Panc1 (cell line): Measurements from ENCODE around the gene YDJC. TPM values are rescaled to one million over a fixed set of nuclear protein-coding genes. Genes with fewer than 3 reads are reported as not detected.
"Not testable (repeated sequence)": the region's sequence is repeated elsewhere in the genome, so short reads cannot be mapped to it uniquely, and the experiment has no call there.

Experiments
- ATAC-seq: fragments of 200-7000 bp; cut with Tn5 transposase; 2 replicates; pipeline ENCODE4 v1.9.1; 2020; ENCODE audit warnings: mild to moderate bottlenecking, moderate library complexity
- BruUV-seq: library from RNA; stranded (reverse); fragments of 400-500 nt; replicated peaks from 2 replicates; lab custom pipeline; 2021; lab: Mats Ljungman, UMichigan
- CTCF ChIA-PET: fragments of 300-600 bp; sonication (Branson Sonifier 250); formaldehyde crosslinking; loops from one replicate; lab custom pipeline; 2022; ENCODE audit warnings: antibody characterized with exemption; lab: Charles Lee
- POLR2A ChIA-PET: fragments of 300-600 bp; sonication (Branson Sonifier 250); formaldehyde crosslinking; loops from one replicate; lab custom pipeline; 2022; ENCODE audit warnings: antibody characterized with exemption; lab: Charles Lee
- DNase-seq: peaks from one replicate; pipeline ENCODE4 v3.0.0-alpha.2; 2010; ENCODE audit warnings: low read depth, low spot score
- H3K27ac ChIP-seq: 2 replicates; pipeline ENCODE4 v1.5.1; 2011; ENCODE audit warnings: mild to moderate bottlenecking, low read length, inconsistent platforms
- H3K27me3 ChIP-seq: fragments of 200-500 bp; sonication (Bioruptor generic); 2 replicates; pipeline ENCODE4 v1.6.0; 2014; ENCODE audit warnings: low read length, inconsistent platforms; ENCODE audit not compliant: control insufficient read depth, insufficient read depth
- H3K36me3 ChIP-seq: fragments of 200-500 bp; sonication (Bioruptor generic); 2 replicates; pipeline ENCODE4 v1.5.1; 2014; ENCODE audit warnings: inconsistent platforms, mild to moderate bottlenecking, low read length, moderate library complexity; ENCODE audit not compliant: control insufficient read depth, insufficient read depth
- H3K4me1 ChIP-seq: 2 replicates; pipeline ENCODE4 v1.5.1; 2011; ENCODE audit warnings: inconsistent platforms, mild to moderate bottlenecking, low read length, moderate library complexity; ENCODE audit not compliant: control insufficient read depth, insufficient read depth
- H3K4me3 ChIP-seq, 2 experiments: 2 replicates each; pipeline ENCODE4 v1.5.1; 2011 to 2012; ENCODE audit warnings: low read depth in 2 of 2, low read length in 2 of 2, mild to moderate bottlenecking in 2 of 2, inconsistent platforms in 1 of 2, moderate library complexity in 1 of 2
- H3K9me3 ChIP-seq: fragments of 200-500 bp; sonication (Bioruptor generic); 2 replicates; pipeline ENCODE4 v1.5.1; 2014; ENCODE audit warnings: low read depth, mild to moderate bottlenecking, inconsistent platforms, low read length, moderate library complexity; ENCODE audit not compliant: control insufficient read depth, insufficient read depth
- CTCF ChIP-seq: fragments of 450-650 bp; IDR thresholded peaks from 2 replicates; pipeline ENCODE4 v1.5.1; 2017; ENCODE audit warnings: mild to moderate bottlenecking
- POLR2AphosphoS5 ChIP-seq: IDR thresholded peaks from 2 replicates; pipeline ENCODE4 v1.6.1; 2012; ENCODE audit warnings: mild to moderate bottlenecking, low read depth, low read length, moderate library complexity
- REST ChIP-seq, 2 experiments: IDR thresholded peaks; 2 replicates each; pipeline ENCODE4 v1.6.1; 2011 to 2012; ENCODE audit warnings: low read depth in 2 of 2, control low read depth in 1 of 2, low read length in 1 of 2, mild to moderate bottlenecking in 1 of 2, moderate library complexity in 1 of 2; ENCODE audit not compliant: insufficient read depth in 1 of 2
- SIN3A ChIP-seq: IDR thresholded peaks from 2 replicates; pipeline ENCODE4 v1.6.1; 2012; ENCODE audit warnings: low read depth, mild to moderate bottlenecking, low read length, moderate library complexity, borderline replicate concordance; ENCODE audit not compliant: insufficient read depth
- TCF7L2 ChIP-seq: IDR thresholded peaks from 2 replicates; pipeline ENCODE4 v1.6.1; 2011; ENCODE audit warnings: mild to moderate bottlenecking, low read depth, low read length, inconsistent platforms
- in situ Hi-C: cut with HindIII; loops from 2 replicates; pipeline ENCODE4 v1.10.0; 2016; ENCODE audit warnings: low sequenced_read_pairs, low pct_unique_long_range_greater_than_20kb
- intact Hi-C: fragments of 100-400 bp; cut with micrococcal nuclease; formaldehyde crosslinking; loops from one replicate; pipeline ENCODE4 v1.10.0; 2022; ENCODE audit not compliant: unreplicated experiment
- total RNA-seq: library from RNA; stranded (reverse); gene quantifications from one replicate; pipeline ENCODE4 v1.2.1, GENCODE V29; 2021; ENCODE audit not compliant: unreplicated experiment

YDJC gene
- total RNA-seq, 1 experiment from 2014 or later = 60.6 TPM

- Histone ChIP-seq H3K27ac (no peak overlapping the region), H3K4me3 (no peak overlapping the region), H3K4me1 (peaks cover 3% of the 10 kb centered on the region; the same call in 1 of the 2 replicates), H3K36me3 (no peaks in the 10 kb centered on the region), H3K9me3 (no peaks in the 10 kb centered on the region), H3K27me3 (no peaks in the 10 kb centered on the region)
- DNase-seq (no peak), ATAC-seq (peak; percentile 42)
- intact Hi-C loops (loop anchor here (10.0 kb wide), 1 partner anchor 52 kb away; no protein-coding TSS in a partner anchor), in situ Hi-C loops (no loop called here)
- no TSS peak for BruUV-seq
- no peak for TF ChIP-seq TCF7L2
- TF ChIP-seq SIN3A = no peak
- no peak for TF ChIP-seq POLR2AphosphoS5
- no peak for TF ChIP-seq REST (IDR thresholded peaks at IDR 0.05; ENCODE audit: insufficient read depth in 1 of 2, low read depth in 2 of 2, low read length in 1 of 2)
- peak; percentile 86 for TF ChIP-seq CTCF
- CTCF ChIA-PET = interaction anchor here (0.7 to 1.4 kb wide), 2 partner anchors 25 to 53 kb away, joined by 3 to 4 read pairs; no protein-coding TSS in a partner anchor
- POLR2A ChIA-PET = interaction anchor here (0.7 kb wide), 1 partner anchor 18 kb away, joined by 5 read pairs; no protein-coding TSS in a partner anchor
Observed at GRCh38 chr22:21646608-21647590, 17.1 kb upstream of the YDJC start.

- H3K4me3 ChIP-seq, H3K4me1 ChIP-seq, H3K27me3 ChIP-seq, H3K9me3 ChIP-seq, in situ Hi-C loops, DNase-seq, H3K36me3 ChIP-seq, ATAC-seq, POLR2A ChIA-PET, BruUV-seq, H3K27ac ChIP-seq: not testable (repeated sequence)
- CTCF ChIA-PET = interaction anchor here (0.5 to 0.6 kb wide), 2 partner anchors 32 to 729 kb away, joined by 3 to 13 read pairs; no protein-coding TSS in a partner anchor
- intact Hi-C loops = loop anchor here (10.0 kb wide), 1 partner anchor 51 kb away; no protein-coding TSS in a partner anchor
Observed at GRCh38 chr22:21645513-21645912, 15.7 kb upstream of the YDJC start.
